GM21619 (cell line): ENCODE data around the gene DPP6.

Experiments
- ATAC-seq: cut with Tn5 transposase; IDR thresholded peaks from one replicate; pipeline ENCODE4 v1.9.1; 2021; ENCODE audit not compliant: unreplicated experiment

Gene DPP6

GRCh38 chr7:154217688-154218340 lies 165.6 kb downstream of the DPP6 start:
- ATAC-seq = no peak

GRCh38 chr7:154231732-154232131 lies 179.5 kb downstream of the DPP6 start:
- no peak for ATAC-seq

DNA sequence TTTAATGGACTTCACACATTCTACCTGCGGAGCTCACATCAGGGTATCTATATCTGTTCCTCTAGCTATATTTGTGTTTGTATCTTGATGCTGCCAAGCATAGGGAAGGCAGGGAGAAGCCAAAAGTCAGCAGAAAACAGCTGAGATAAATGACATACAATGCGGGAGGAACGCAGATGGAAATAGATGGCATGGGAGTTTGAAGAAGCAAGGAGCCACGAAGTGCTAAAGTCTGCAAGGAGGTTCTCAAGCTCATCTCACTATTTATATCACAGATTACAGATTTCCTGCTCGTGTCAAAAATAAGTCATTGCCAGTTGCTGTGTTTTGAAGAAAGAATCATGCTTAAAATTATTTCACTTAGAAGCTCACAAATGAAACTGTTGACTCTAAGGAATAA lies 180.5 kb downstream of the DPP6 start:
- ATAC-seq = no peak

GRCh38 chr7:154241988-154242387 lies 189.8 kb downstream of the DPP6 start:
- ATAC-seq = no peak

DNA sequence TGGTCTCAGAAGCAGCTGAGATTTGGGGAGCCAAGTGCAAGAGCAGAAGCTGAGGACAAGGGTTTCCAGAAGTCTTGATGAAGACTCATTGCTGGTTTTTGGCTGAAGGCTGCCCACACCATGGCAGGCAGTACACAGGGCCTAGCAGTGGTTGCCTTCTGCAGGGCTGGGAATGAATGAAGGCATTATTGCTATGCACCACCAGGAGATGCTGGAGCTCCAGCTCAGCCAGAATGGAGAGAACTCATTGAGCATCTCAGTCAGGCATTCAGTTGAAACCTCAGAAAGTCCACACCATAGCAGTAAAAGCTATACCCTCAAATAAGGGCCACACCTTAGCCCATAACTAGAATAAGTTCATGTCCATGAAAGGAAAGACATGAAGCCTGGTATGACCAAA lies 190.5 kb downstream of the DPP6 start:
- no peak for ATAC-seq

GRCh38 chr7:154252046-154252445 lies 199.8 kb downstream of the DPP6 start:
- no peak for ATAC-seq

- no peak for ATAC-seq
Observed at GRCh38 chr7:154253810-154254209, 201.6 kb downstream of the DPP6 start.

- no peak for ATAC-seq
Observed at GRCh38 chr7:154255324-154255723, 203.1 kb downstream of the DPP6 start.

GRCh38 chr7:154256150-154256549 lies 204.0 kb downstream of the DPP6 start:
- no peak for ATAC-seq

DNA sequence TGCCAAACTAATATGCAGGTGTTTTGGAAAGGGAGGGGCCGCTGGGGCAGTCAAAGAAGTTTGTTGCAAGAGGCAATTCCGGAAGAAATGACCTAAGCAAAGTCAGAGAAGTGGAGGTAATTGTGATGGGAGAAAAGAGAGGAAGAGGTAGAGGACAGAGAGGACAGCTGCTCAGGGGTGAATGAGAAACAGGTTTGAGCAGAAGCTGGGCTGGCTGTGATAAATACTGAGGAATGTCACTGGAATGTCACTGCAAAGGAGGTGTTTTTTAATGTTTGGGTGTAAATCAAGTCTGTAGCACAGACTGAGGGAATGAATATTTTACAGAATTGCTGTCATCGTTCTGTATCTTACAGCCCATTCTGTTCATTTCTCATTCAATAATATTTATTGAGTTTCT lies 207.2 kb downstream of the DPP6 start:
- no peak for ATAC-seq

DNA sequence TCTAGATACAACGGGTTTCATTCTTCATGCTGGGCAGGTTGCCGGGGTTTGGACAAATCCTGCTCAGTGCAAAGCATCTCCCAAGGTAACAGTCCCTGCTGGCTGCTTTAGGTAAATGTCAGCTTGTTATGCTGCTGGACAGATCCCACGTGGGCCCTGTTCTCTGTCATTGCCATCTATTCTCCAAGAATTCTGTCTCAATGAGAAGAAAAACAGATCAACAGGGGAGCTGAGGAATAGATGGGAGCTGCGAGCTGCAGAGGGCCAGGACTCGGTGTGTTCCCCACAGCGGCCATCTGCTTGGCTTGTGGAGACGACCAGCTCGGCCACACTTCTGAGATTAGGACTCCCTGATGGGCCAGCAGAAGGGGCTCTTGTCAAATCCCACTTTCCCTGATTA lies 235.2 kb downstream of the DPP6 start:
- no peak for ATAC-seq

DNA sequence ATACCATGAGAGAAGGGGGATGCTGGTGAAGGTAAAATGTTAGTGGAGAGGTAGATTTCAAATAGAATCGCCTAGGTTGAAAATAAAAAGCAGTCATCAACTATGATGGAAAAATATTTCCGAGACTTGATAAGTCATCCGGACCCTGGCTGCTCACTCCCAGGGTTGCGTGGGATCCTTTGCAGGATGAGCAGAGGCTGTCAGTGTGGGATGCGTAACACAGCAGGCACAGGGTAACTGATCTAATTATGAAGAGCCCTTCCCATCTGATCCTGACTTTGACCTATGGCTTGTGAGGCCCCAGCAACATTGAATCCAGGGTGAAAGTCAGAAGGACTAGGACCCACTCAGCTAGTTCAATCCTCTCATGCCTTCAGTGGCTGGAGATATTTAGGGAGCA lies 236.9 kb downstream of the DPP6 start:
- no peak for ATAC-seq

DNA sequence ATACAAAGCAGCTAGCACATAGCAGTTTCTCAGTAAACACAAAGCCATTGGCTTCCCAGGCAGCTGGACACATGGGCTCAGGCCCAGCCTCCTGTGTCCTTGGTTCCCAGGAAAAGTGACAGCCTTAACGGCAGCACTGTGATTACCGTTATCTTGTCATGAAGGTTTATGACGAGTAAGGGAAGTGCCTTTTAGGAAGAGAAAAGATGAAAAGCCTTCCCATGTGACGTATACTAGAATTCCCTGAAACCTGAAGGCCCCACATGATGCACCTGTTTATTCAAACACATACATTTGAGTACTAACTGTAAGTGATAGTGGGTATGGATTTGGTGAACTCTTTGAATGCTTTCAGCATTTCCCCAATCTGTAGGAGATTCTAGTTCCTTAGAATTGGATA lies 244.2 kb downstream of the DPP6 start:
- no peak for ATAC-seq

- ATAC-seq = no peak
Observed at GRCh38 chr7:154299736-154300135, 247.5 kb downstream of the DPP6 start.

DNA sequence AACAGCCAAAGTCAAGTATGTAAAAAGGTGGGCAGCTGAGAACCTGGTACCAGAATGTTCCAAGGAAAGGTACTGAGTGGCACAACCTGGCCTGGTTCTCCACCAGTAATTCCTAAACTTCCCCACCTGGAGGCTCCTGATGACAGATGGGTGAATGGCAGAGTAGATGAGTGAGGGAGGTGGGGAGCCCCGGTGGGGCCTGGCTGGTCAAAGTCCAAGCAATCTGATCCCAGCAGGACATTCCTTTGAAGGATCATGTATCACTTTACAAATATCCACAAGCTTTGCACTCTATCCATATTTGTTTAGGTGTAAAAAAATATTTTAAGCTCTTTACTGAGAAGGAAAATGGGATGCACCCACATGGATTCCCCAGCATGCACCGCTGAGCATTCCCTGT lies 250.2 kb downstream of the DPP6 start:
- no peak for ATAC-seq

GRCh38 chr7:154304231-154304630 lies 252.0 kb downstream of the DPP6 start:
- ATAC-seq = no peak

DNA sequence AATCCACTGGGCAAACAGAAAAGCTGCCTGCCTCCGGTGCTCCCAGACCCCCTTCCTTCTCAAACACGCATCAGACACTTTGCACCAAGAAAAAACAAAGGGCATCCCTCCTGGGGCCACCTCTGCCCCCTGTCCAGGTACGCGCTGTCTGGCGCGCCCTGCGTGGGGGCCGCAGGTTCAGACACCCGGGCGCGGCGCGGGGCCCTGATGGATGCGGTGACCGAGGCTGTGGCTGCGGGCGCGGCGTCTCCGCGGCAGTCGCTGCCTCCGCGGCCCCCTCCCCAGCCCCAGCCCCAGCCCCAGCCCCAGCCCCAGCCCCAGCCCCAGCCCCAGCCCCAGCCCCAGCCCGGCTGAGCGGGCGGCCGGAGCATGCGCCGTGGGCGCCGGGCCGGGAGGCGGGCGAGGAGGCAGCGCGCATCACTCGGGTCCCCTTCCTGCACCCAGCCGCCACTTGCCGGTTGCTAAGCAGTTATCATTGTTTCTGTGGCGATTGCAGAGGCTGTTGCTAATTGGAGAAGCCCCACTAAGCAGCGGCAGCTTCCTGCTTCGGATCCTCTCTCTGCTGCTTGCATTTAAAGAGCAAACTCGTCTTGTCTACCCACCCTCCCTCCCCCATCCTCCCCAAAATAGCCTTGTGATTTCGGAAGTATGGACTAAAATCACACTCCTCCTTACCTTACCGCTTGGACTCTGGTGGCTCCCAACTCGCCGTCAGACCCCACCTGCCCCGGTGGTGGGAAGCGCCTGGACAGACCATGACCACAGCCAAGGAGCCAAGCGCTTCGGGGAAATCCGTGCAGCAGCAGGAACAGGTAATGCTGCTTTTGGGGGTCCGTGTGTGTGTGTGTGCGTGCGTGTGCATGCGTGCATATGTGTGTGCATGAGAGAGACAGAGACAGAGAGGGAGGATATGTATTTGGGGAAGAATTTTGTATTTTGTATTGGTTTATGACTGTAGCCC lies 252.8 kb downstream of the DPP6 start:
- ATAC-seq = no peak

DNA sequence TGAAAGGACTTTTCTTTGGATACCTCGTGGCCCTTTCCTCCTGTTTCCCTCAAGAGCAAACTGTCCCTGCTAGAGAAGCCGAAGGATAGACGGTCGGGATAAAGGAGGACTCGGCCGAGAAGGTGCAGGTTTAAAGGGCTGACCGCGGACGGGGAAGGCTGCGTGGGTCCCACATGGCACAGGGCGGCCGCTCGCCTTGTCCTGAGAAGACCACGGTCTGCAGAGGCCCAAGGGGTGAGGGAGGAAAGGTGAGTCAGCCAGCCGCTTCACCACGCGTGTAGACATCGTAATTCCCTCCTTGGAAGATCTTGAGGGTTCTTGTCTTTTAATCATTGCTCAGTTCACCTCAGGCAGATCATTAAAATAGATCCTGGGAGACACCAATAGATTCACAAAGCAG lies 253.8 kb downstream of the DPP6 start:
- ATAC-seq = no peak

GRCh38 chr7:154308928-154309327 lies 256.7 kb downstream of the DPP6 start:
- ATAC-seq = no peak

DNA sequence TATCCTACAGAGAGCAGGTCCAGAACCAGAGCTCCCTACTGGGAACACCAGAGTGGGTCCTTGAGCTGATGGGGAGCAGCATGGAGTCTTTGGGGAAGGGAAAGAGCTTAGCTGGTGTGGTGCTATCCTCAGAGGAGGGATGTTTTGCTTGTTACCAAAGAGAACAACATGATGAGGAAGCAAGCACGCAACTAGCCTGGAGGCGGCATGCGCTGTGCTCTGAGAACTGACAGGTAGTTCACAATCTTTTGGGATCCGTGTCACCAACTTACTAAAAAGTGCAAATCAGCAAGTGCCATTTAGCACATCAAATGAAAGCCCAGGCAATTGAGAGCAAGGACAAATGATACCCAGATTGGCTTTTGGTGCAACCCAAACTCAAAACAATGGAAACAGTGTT lies 257.9 kb downstream of the DPP6 start:
- ATAC-seq = no peak

DNA sequence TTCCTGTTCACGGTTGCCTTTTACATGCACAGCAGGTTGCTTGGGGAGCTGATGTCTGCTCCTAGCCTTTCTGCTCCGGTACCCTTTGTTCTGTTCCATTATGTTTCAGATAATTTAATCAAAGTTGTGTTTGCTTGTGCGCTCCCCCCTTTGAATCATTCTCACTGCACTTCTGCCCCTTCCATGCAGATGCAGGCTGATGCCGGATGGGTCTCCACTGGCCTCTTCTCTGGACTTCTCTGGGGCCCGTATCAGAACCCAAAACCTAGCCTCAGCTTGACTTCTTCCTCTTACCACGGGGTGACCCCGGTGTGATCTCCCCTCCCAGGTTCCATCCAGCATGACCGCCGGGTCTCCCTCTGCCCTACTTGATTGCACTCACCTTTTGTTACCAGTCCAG lies 272.0 kb downstream of the DPP6 start:
- ATAC-seq = no peak

DNA sequence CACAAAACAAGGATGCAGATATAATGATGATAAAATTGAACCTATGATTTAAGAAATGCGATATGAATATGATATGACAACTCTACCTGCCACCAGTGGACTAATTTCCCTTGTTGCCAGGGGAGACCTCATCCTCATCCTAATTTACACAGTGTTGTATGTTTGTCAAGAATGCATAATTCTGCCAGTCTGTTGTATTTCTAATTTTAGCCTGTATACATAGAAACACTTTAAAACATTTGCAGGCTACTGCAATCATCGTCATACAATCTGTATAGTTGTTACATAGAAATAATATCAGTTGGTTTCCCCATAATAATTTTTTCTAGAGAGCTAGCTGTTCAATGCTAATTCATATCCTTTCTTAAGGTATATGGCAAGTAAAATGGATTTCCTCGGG lies 274.2 kb downstream of the DPP6 start:
- no peak for ATAC-seq
